ENCODE measurements around the gene CDK6.

DNA sequence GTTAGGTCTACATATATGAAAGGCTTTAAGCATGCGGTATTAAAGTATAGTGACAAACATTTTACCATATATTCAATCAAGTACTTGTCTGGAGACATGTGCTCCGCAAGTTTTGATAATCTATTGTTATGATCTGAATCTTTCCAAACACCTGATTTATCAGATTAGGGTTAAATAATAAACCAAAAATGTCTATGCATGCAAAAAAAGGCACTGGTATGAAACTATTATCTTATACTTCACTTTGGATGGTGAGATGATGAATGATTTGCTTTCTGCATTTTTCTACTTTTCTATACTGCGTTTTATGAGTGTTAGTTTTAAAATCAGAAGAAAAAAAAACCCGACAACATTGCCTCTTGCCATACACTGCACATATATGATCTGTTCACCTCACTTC lies 208.4 kb downstream of the CDK6 start:
- TF ChIP-seq, protein P1, sequence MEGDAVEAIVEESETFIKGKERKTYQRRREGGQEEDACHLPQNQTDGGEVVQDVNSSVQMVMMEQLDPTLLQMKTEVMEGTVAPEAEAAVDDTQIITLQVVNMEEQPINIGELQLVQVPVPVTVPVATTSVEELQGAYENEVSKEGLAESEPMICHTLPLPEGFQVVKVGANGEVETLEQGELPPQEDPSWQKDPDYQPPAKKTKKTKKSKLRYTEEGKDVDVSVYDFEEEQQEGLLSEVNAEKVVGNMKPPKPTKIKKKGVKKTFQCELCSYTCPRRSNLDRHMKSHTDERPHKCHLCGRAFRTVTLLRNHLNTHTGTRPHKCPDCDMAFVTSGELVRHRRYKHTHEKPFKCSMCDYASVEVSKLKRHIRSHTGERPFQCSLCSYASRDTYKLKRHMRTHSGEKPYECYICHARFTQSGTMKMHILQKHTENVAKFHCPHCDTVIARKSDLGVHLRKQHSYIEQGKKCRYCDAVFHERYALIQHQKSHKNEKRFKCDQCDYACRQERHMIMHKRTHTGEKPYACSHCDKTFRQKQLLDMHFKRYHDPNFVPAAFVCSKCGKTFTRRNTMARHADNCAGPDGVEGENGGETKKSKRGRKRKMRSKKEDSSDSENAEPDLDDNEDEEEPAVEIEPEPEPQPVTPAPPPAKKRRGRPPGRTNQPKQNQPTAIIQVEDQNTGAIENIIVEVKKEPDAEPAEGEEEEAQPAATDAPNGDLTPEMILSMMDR (IDR thresholded peaks at IDR 0.05) = no peak
- no peak for TF ChIP-seq EZH2 (IDR thresholded peaks at IDR 0.05)

All from neural progenitor cell (in vitro differentiated cells).